Measurements from ENCODE around the gene KIRREL1.

Gene KIRREL1

DNA sequence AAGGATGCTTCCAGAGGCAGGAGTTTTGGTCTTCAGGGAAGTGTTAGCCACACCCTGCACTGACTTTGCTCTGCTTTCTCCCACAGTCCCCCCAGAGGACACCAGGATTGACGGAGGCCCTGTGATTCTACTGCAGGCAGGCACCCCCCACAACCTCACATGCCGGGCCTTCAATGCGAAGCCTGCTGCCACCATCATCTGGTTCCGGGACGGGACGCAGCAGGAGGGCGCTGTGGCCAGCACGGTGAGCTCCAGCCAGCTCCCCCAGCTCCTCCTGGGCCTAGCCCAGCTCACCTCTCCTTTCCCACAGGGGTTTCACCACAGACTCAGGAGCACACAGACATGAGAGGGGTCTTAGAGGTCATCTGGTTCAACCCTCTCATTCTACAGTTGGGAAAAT lies 90.9 kb downstream of the KIRREL1 start:
- DNase-seq (ENCODE audit: low read depth): no peak
- TF ChIP-seq, protein P1, sequence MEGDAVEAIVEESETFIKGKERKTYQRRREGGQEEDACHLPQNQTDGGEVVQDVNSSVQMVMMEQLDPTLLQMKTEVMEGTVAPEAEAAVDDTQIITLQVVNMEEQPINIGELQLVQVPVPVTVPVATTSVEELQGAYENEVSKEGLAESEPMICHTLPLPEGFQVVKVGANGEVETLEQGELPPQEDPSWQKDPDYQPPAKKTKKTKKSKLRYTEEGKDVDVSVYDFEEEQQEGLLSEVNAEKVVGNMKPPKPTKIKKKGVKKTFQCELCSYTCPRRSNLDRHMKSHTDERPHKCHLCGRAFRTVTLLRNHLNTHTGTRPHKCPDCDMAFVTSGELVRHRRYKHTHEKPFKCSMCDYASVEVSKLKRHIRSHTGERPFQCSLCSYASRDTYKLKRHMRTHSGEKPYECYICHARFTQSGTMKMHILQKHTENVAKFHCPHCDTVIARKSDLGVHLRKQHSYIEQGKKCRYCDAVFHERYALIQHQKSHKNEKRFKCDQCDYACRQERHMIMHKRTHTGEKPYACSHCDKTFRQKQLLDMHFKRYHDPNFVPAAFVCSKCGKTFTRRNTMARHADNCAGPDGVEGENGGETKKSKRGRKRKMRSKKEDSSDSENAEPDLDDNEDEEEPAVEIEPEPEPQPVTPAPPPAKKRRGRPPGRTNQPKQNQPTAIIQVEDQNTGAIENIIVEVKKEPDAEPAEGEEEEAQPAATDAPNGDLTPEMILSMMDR (IDR thresholded peaks at IDR 0.05; ENCODE audit: insufficient read depth, low read depth, low read length, missing control alignments): no peak

DNA sequence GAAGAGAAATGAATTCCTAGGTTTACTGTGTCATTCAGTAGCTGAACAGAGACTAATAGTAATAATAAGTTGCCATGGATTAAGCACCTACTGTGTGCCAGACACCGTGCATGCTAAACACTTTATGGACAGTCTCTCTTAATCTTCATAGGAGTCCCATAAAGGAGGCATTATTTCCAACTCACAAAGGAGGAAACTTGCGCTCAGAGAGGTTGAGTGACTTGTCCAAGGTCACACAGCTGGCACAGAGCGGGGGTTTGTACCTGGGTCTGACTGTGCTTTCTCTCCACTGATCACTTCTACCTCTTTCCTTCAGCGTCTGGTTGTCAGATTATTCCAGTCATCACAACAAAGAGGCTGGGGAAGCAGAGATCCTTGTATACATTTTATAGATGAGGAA lies 91.3 kb downstream of the KIRREL1 start:
- TF ChIP-seq, protein P1 (IDR thresholded peaks at IDR 0.05; ENCODE audit: insufficient read depth, low read depth, low read length, missing control alignments): no peak
- H3K4me3 ChIP-seq (ENCODE audit: low read length): no peak overlapping the region
- no peak for DNase-seq (ENCODE audit: low read depth)

More for the DNA sequence above, 90.9 kb downstream of the KIRREL1 start:
- no peak overlapping the region for H3K4me3 ChIP-seq (ENCODE audit: low read length)

DNA sequence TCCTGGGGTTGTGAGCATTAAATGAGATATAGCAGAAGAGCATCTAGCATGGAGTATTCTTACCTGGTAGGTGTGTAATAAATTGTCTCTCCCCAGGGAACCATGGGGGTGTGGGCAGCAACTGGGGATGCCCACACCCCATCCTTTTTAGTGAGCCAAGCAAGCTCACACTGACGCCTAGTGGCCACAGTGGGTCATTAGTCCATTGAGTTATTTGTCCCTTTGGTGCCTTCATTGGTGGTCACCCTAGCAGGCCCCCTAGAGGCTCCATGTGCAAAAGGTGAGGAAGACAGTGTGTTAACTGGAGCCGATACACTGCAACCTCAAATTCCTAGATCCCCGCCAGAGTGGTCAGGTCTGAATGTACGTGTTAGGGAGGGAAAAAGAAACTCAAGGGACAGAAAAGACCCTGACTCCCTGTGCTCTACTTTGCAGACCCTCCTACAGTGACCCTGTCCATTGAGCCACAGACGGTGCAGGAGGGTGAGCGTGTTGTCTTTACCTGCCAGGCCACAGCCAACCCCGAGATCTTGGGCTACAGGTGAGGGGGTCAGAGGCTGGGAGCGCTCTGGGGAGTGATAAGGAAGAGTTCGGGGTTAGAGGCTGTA lies 94.0 kb downstream of the KIRREL1 start:
- no peak overlapping the region for H3K4me3 ChIP-seq (ENCODE audit: low read length)
- peak; percentile 71 for DNase-seq (ENCODE audit: low read depth)
- TF ChIP-seq, protein P1 (IDR thresholded peaks at IDR 0.05; ENCODE audit: insufficient read depth, low read depth, low read length, missing control alignments): peak; percentile 89

DNA sequence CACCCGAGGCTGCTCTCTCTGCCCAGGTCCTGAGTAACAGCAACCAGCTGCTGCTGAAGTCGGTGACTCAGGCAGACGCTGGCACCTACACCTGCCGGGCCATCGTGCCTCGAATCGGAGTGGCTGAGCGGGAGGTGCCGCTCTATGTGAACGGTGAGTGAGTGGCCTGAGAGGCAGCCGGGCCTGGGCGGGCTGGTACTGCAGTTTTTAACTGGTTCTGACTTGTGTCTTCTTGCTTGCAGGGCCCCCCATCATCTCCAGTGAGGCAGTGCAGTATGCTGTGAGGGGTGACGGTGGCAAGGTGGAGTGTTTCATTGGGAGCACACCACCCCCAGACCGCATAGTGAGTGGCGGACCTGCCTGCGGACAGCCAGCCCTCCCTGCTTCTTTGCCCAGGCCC lies 96.0 kb downstream of the KIRREL1 start:
- TF ChIP-seq, protein P1 (IDR thresholded peaks at IDR 0.05; ENCODE audit: insufficient read depth, low read depth, low read length, missing control alignments): no peak
- H3K4me3 ChIP-seq (ENCODE audit: low read length): no peak overlapping the region

DNA sequence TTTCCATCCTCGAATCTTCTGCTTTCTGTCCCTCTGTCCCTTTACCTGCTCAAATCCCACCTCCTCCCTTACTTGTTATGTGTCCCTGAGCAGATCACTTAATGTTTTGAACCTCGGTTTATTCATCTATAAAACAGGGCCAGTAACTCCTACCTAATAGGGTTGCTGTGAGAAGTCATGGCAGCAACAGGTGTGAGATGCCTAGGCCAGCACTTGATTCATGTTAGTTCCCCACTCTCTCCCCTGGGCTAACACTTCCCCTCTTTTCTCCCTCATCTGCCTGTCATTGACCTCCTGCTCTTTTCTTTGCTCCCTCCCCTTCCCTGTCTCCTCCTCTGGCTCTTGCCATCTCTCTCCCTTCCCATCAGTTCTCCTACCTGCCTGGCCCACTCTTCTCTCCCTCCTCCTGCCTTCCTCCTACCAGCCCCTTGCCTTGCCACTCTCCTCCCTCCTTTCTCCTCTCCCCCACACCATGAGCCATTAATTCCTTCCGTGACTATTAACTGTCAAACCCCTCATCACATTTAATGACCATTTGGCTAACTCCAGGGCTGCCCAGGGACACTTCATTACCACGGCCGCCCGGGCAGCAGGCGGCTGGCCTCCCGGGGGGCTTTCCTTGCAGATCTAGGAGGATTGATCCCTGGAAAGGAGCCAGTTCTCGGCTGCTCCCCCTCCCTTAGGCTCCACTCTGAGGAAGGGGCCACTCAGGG lies 96.6 kb downstream of the KIRREL1 start:
- H3K4me3 ChIP-seq (ENCODE audit: low read length): no peak overlapping the region
- DNase-seq (ENCODE audit: low read depth): no peak
- TF ChIP-seq, protein P1 (IDR thresholded peaks at IDR 0.05; ENCODE audit: insufficient read depth, low read depth, low read length, missing control alignments): no peak

More for the DNA sequence above, 96.0 kb downstream of the KIRREL1 start:
- DNase-seq (ENCODE audit: low read depth): no peak

DNA sequence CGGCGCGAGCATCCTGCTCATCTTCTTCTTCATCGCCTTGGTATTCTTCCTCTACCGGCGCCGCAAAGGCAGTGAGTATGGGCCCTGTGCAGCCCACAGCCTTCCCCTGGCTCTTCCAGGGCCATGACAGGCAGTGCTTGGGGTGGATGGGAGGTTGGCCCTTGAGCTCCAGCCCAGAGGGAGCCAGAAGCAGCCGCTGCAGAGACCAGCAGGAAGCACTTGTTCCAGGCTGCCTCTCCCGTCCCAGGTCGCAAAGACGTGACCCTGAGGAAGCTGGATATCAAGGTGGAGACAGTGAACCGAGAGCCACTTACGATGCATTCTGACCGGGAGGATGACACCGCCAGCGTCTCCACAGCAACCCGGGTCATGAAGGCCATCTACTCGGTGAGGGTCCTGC lies 99.9 kb downstream of the KIRREL1 start:
- TF ChIP-seq, protein P1 (IDR thresholded peaks at IDR 0.05; ENCODE audit: insufficient read depth, low read depth, low read length, missing control alignments): no peak
- H3K4me3 ChIP-seq (ENCODE audit: low read length): no peak overlapping the region
- no peak for DNase-seq (ENCODE audit: low read depth)
